HEK293 (cell line): ENCODE data around the gene CAPN1.

ENCODE experiments used
- GFI1B ChIP-seq: fragments of 450-650 bp; formaldehyde crosslinking; IDR thresholded peaks from 2 replicates; pipeline ENCODE4 v1.5.1; 2016; ENCODE audit warnings: missing biosample characterization, missing genetic modification characterization
- GLI4 ChIP-seq: fragments of 450-650 bp; formaldehyde crosslinking; IDR thresholded peaks from 2 replicates; pipeline ENCODE4 v1.5.1; 2016; ENCODE audit warnings: missing biosample characterization, missing genetic modification characterization
- GLIS1 ChIP-seq: fragments of 450-650 bp; formaldehyde crosslinking; IDR thresholded peaks from 2 replicates; pipeline ENCODE4 v1.5.1; 2016; ENCODE audit warnings: missing biosample characterization, missing genetic modification characterization
- KLF1 ChIP-seq: fragments of 450-650 bp; formaldehyde crosslinking; IDR thresholded peaks from 2 replicates; pipeline ENCODE4 v1.5.1; 2016; ENCODE audit warnings: missing biosample characterization, missing genetic modification characterization
- KLF10 ChIP-seq: fragments of 450-650 bp; IDR thresholded peaks from 2 replicates; pipeline ENCODE4 v1.5.1; 2018; ENCODE audit warnings: missing biosample characterization, mild to moderate bottlenecking, missing genetic modification characterization
- KLF7 ChIP-seq: fragments of 450-650 bp; formaldehyde crosslinking; IDR thresholded peaks from 2 replicates; pipeline ENCODE4 v1.5.1; 2016; ENCODE audit warnings: missing biosample characterization, missing genetic modification characterization, borderline replicate concordance
- PBX3 ChIP-seq: sonication (generic); formaldehyde crosslinking; IDR thresholded peaks from 2 replicates; pipeline ENCODE4 v1.8.1; 2022; ENCODE audit warnings: mild to moderate bottlenecking, moderate library complexity, missing genetic modification reagents
- PRDM4 ChIP-seq: fragments of 450-650 bp; formaldehyde crosslinking; IDR thresholded peaks from 2 replicates; pipeline ENCODE4 v1.5.1; 2017; ENCODE audit warnings: missing biosample characterization, missing genetic modification characterization
- SCRT1 ChIP-seq: fragments of 450-650 bp; formaldehyde crosslinking; IDR thresholded peaks from 2 replicates; pipeline ENCODE4 v1.5.1; 2016; ENCODE audit warnings: missing biosample characterization, missing genetic modification characterization, borderline replicate concordance
- SP2 ChIP-seq: fragments of 450-650 bp; formaldehyde crosslinking; IDR thresholded peaks from 2 replicates; pipeline ENCODE4 v1.5.1; 2016; ENCODE audit warnings: missing biosample characterization, missing genetic modification characterization
- ZEB2 ChIP-seq: fragments of 450-650 bp; formaldehyde crosslinking; IDR thresholded peaks from 2 replicates; pipeline ENCODE4 v1.5.1; 2016; ENCODE audit warnings: missing biosample characterization, missing genetic modification characterization
- ZFP69B ChIP-seq: fragments of 450-650 bp; formaldehyde crosslinking; IDR thresholded peaks from 2 replicates; pipeline ENCODE4 v1.5.1; 2016; ENCODE audit warnings: missing biosample characterization, missing genetic modification characterization
- ZNF132 ChIP-seq: fragments of 450-650 bp; formaldehyde crosslinking; IDR thresholded peaks from 2 replicates; pipeline ENCODE4 v1.5.1; 2017; ENCODE audit warnings: missing biosample characterization, missing genetic modification characterization, borderline replicate concordance
- ZNF155 ChIP-seq: fragments of 450-650 bp; formaldehyde crosslinking; IDR thresholded peaks from 2 replicates; pipeline ENCODE4 v1.5.1; 2016; ENCODE audit warnings: missing biosample characterization, missing genetic modification characterization
- ZNF223 ChIP-seq: fragments of 450-650 bp; formaldehyde crosslinking; IDR thresholded peaks from 2 replicates; pipeline ENCODE4 v1.5.1; 2016; ENCODE audit warnings: missing biosample characterization, missing genetic modification characterization
- ZNF23 ChIP-seq: fragments of 450-650 bp; formaldehyde crosslinking; IDR thresholded peaks from 2 replicates; pipeline ENCODE4 v1.5.1; 2016; ENCODE audit warnings: missing biosample characterization, missing genetic modification characterization, borderline replicate concordance
- ZNF24 ChIP-seq: fragments of 450-650 bp; formaldehyde crosslinking; IDR thresholded peaks from 2 replicates; pipeline ENCODE4 v1.5.1; 2016; ENCODE audit warnings: missing biosample characterization, missing genetic modification characterization
- ZNF354C ChIP-seq: fragments of 450-650 bp; formaldehyde crosslinking; IDR thresholded peaks from 2 replicates; pipeline ENCODE4 v1.5.1; 2016; ENCODE audit warnings: missing biosample characterization, missing genetic modification characterization, low read depth, borderline replicate concordance
- ZNF473 ChIP-seq: fragments of 450-650 bp; formaldehyde crosslinking; IDR thresholded peaks from 2 replicates; pipeline ENCODE4 v1.5.1; 2017; ENCODE audit warnings: missing biosample characterization, missing genetic modification characterization
- ZNF513 ChIP-seq: fragments of 450-650 bp; IDR thresholded peaks from 2 replicates; pipeline ENCODE4 v1.5.1; 2018; ENCODE audit warnings: missing biosample characterization, missing genetic modification characterization
- ZNF521 ChIP-seq: fragments of 450-650 bp; formaldehyde crosslinking; IDR thresholded peaks from 2 replicates; pipeline ENCODE4 v1.5.1; 2017; ENCODE audit warnings: missing biosample characterization, mild to moderate bottlenecking, missing genetic modification characterization
- ZNF530 ChIP-seq: fragments of 450-650 bp; formaldehyde crosslinking; IDR thresholded peaks from 2 replicates; pipeline ENCODE4 v1.5.1; 2016; ENCODE audit warnings: low read depth, missing biosample characterization, missing genetic modification characterization
- ZNF544 ChIP-seq: fragments of 450-650 bp; formaldehyde crosslinking; IDR thresholded peaks from 2 replicates; pipeline ENCODE4 v1.5.0; 2017; ENCODE audit warnings: missing biosample characterization, missing genetic modification characterization
- ZNF561 ChIP-seq: fragments of 450-650 bp; IDR thresholded peaks from 2 replicates; pipeline ENCODE4 v1.5.1; 2018; ENCODE audit warnings: missing biosample characterization, missing genetic modification characterization, borderline replicate concordance
- ZNF596 ChIP-seq: fragments of 450-650 bp; IDR thresholded peaks from 2 replicates; pipeline ENCODE4 v1.5.0; 2018; ENCODE audit warnings: missing biosample characterization, mild to moderate bottlenecking, missing genetic modification characterization, moderate library complexity
- ZNF639 ChIP-seq: fragments of 450-650 bp; formaldehyde crosslinking; IDR thresholded peaks from 2 replicates; pipeline ENCODE4 v1.5.1; 2016; ENCODE audit warnings: missing biosample characterization, missing genetic modification characterization
- ZNF677 ChIP-seq: fragments of 450-650 bp; IDR thresholded peaks from 2 replicates; pipeline ENCODE4 v1.5.0; 2018; ENCODE audit warnings: missing biosample characterization, mild to moderate bottlenecking, missing genetic modification characterization, moderate library complexity
- ZSCAN23 ChIP-seq: fragments of 450-650 bp; formaldehyde crosslinking; IDR thresholded peaks from 2 replicates; pipeline ENCODE4 v1.5.1; 2016; ENCODE audit warnings: missing biosample characterization, missing genetic modification characterization
- TF ChIP-seq, protein P1 (sequence below): fragments of 450-650 bp; formaldehyde crosslinking; IDR thresholded peaks from 2 replicates; pipeline ENCODE4 v1.5.1; 2016; ENCODE audit warnings: missing biosample characterization, missing genetic modification characterization, borderline replicate concordance

Gene CAPN1

GRCh38 chr11:65181569-65182257 lies at the start of gene CAPN1 (continued):
- TF ChIP-seq ZNF639 (tag by site-specific recombination) = no peak
- TF ChIP-seq, protein P1, sequence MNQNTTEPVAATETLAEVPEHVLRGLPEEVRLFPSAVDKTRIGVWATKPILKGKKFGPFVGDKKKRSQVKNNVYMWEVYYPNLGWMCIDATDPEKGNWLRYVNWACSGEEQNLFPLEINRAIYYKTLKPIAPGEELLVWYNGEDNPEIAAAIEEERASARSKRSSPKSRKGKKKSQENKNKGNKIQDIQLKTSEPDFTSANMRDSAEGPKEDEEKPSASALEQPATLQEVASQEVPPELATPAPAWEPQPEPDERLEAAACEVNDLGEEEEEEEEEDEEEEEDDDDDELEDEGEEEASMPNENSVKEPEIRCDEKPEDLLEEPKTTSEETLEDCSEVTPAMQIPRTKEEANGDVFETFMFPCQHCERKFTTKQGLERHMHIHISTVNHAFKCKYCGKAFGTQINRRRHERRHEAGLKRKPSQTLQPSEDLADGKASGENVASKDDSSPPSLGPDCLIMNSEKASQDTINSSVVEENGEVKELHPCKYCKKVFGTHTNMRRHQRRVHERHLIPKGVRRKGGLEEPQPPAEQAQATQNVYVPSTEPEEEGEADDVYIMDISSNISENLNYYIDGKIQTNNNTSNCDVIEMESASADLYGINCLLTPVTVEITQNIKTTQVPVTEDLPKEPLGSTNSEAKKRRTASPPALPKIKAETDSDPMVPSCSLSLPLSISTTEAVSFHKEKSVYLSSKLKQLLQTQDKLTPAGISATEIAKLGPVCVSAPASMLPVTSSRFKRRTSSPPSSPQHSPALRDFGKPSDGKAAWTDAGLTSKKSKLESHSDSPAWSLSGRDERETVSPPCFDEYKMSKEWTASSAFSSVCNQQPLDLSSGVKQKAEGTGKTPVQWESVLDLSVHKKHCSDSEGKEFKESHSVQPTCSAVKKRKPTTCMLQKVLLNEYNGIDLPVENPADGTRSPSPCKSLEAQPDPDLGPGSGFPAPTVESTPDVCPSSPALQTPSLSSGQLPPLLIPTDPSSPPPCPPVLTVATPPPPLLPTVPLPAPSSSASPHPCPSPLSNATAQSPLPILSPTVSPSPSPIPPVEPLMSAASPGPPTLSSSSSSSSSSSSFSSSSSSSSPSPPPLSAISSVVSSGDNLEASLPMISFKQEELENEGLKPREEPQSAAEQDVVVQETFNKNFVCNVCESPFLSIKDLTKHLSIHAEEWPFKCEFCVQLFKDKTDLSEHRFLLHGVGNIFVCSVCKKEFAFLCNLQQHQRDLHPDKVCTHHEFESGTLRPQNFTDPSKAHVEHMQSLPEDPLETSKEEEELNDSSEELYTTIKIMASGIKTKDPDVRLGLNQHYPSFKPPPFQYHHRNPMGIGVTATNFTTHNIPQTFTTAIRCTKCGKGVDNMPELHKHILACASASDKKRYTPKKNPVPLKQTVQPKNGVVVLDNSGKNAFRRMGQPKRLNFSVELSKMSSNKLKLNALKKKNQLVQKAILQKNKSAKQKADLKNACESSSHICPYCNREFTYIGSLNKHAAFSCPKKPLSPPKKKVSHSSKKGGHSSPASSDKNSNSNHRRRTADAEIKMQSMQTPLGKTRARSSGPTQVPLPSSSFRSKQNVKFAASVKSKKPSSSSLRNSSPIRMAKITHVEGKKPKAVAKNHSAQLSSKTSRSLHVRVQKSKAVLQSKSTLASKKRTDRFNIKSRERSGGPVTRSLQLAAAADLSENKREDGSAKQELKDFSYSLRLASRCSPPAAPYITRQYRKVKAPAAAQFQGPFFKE (tag by site-specific recombination) = no peak
- no peak for TF ChIP-seq GLI4 (tag by site-specific recombination)
- TF ChIP-seq PBX3 (CRISPR knock-in tag) = no peak
- TF ChIP-seq ZSCAN23 (tag by site-specific recombination) = no peak
- TF ChIP-seq ZNF132 (tag by site-specific recombination) = no peak
- TF ChIP-seq ZNF23 (tag by site-specific recombination) = no peak
- TF ChIP-seq ZNF354C (tag by site-specific recombination) = no peak
- TF ChIP-seq ZNF155 (tag by site-specific recombination) = no peak
- TF ChIP-seq ZNF473 (tag by site-specific recombination) = no peak
- no peak for TF ChIP-seq ZNF677 (tag by site-specific recombination)
- TF ChIP-seq GLIS1 (tag by site-specific recombination) = no peak
- TF ChIP-seq SP2 (tag by site-specific recombination) = no peak; the same call in 1 of the 2 replicates
- TF ChIP-seq ZNF530 (tag by site-specific recombination) = no peak
- no peak for TF ChIP-seq ZNF596
- no peak for TF ChIP-seq ZNF521 (tag by site-specific recombination)
- no peak for TF ChIP-seq ZNF24
- 0 out of 2 replicates have a peak, but pooled peaks have one; percentile 15 for TF ChIP-seq ZNF513 (tag by site-specific recombination)
- no peak for TF ChIP-seq GFI1B
- TF ChIP-seq ZNF223 (tag by site-specific recombination) = no peak
- 0 out of 2 replicates have a peak, but pooled peaks have one; percentile 21 for TF ChIP-seq ZEB2 (tag by site-specific recombination)
- TF ChIP-seq ZFP69B = peak; percentile 69; the same call in 1 of the 2 replicates
- no peak for TF ChIP-seq KLF7 (tag by site-specific recombination)
- no peak for TF ChIP-seq KLF10
- no peak for TF ChIP-seq SCRT1 (tag by site-specific recombination)
- no peak for TF ChIP-seq ZNF561 (tag by site-specific recombination)
- TF ChIP-seq KLF1 (tag by site-specific recombination) = peak; percentile 21; the same call in 1 of the 2 replicates
- TF ChIP-seq ZNF544 (tag by site-specific recombination) = no peak
- no peak for TF ChIP-seq PRDM4 (tag by site-specific recombination)
